ENCODE measurements around the gene VDAC2.

Gene VDAC2

GRCh38 chr10:75231672-75232581 is 21.3 kb downstream of the VDAC2 start:
- DNase-seq, result peak; percentile 27

- peak in 1 of 2 experiments; percentile 49 for DNase-seq
Observed at GRCh38 chr10:75233444-75234016, 22.9 kb downstream of the VDAC2 start.

GRCh38 chr10:75234017-75234682 is 23.6 kb downstream of the VDAC2 start:
- DNase-seq, result peak; percentile 98 to 99

- DNase-seq, result no peak
Observed at GRCh38 chr10:75234683-75235374, 24.2 kb downstream of the VDAC2 start.

- peak; percentile 96 to 98 for DNase-seq
Observed at GRCh38 chr10:75235375-75236177, 25.0 kb downstream of the VDAC2 start, which contains the start of gene COMTD1. Gene COMTD1 (minus strand): TSS chr10:75235957. CDS start chr10:75235928, 29 bp downstream.

- no peak for DNase-seq
Observed at GRCh38 chr10:75236178-75236825, 25.7 kb downstream of the VDAC2 start.

GRCh38 chr10:75238182-75239095 is 27.8 kb downstream of the VDAC2 start:
- DNase-seq, result no peak

GRCh38 chr10:75239096-75239790 is 28.6 kb downstream of the VDAC2 start:
- no peak for DNase-seq

GRCh38 chr10:75240329-75241076 is 29.9 kb downstream of the VDAC2 start:
- no peak for DNase-seq

GRCh38 chr10:75243426-75243825 is 32.8 kb downstream of the VDAC2 start:
- DNase-seq, result no peak

- DNase-seq, result no peak
Observed at GRCh38 chr10:75244487-75245353, 34.1 kb downstream of the VDAC2 start.

GRCh38 chr10:75245354-75246250 is 35.0 kb downstream of the VDAC2 start:
- DNase-seq, result no peak

- no peak for DNase-seq
Observed at GRCh38 chr10:75246506-75246905, 35.9 kb downstream of the VDAC2 start.

- DNase-seq, result no peak
Observed at GRCh38 chr10:75247797-75248196, 37.2 kb downstream of the VDAC2 start.

- no peak for DNase-seq
Observed at GRCh38 chr10:75250934-75251333, 40.3 kb downstream of the VDAC2 start.

- no peak for DNase-seq
Observed at GRCh38 chr10:75253281-75254220, 43.0 kb downstream of the VDAC2 start.

Data from activated T-cell treated with anti-CD3 and anti-CD28 coated beads, Interleukin-2, amount 50 U/mL, for 48 hours (primary cell).